GM18909 (cell line): ENCODE results near the gene PANK3.
"Not testable (repeated sequence)": the region's sequence is repeated elsewhere in the genome, so short reads cannot be mapped to it uniquely, and the experiment has no call there.

Experiments
- ATAC-seq: cut with Tn5 transposase; IDR thresholded peaks from one replicate; pipeline ENCODE4 v1.9.1; 2021; ENCODE audit warnings: mild to moderate bottlenecking; ENCODE audit not compliant: unreplicated experiment, poor library complexity

Gene PANK3

GRCh38 chr5:168562279-168562678 is 16.9 kb downstream of the PANK3 start:
- ATAC-seq = no peak

GRCh38 chr5:168557389-168557788 is 21.8 kb downstream of the PANK3 start:
- ATAC-seq = no peak

- ATAC-seq = no peak
Observed at GRCh38 chr5:168553377-168554130, 25.6 kb downstream of the PANK3 start.

- ATAC-seq = no peak
Observed at GRCh38 chr5:168552146-168552545, 27.0 kb downstream of the PANK3 start.

DNA sequence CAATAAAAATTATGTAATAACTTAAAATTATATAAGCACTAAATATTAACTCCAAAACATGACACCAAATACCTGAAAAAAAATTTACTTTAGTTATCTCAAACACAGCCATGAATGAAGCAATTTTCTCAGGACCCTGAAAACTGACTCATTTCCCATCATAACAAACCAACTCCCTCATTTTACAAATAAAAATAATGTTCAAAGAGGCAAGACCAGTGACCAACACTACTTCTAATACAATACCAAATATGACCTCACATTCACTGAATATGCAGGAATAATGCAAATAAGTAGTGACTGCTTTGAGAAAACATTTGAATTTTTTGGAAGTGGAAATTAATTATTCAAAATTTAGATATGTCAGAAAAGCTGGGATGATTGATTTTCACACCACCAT is 28.5 kb downstream of the PANK3 start:
- no peak for ATAC-seq

DNA sequence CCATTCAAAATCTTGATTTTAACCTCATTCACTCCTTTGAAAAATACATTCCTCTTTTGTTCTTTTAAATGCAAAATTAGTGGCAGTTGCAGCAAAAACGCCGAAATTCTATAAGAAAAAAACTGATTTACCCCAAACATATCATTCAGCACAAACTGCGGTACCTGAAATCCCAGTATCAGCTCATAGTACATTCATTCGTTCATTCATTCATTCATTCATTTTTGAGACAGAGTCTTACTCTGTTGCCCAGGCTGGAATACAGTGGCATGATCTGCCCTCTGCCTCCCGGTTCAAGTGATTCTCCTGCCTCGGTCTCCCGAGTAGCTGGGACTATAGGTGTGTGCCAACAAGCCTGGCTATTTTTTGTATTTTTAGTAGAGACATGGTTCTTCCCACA is 29.6 kb downstream of the PANK3 start:
- ATAC-seq = no peak

- ATAC-seq = no peak
Observed at GRCh38 chr5:168537176-168537575, 42.0 kb downstream of the PANK3 start.

DNA sequence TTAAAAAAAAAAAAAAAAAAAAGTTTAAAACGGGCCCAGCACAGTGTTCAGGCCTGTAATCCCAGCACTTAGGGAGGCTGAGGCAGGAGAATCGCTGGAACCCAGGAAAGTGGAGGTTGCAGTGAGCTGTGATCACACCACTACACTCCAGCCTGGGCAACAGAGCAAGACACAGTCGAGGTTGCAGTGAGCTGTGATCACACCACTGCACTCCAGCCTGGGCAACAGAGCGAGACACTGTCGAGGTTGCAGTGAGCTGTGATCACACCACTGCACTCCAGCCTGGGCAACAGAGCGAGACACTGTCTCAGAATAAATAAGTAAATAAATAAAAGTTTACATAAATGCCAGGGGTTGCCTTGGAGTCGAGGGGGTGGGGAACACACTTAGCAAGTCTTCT is 44.8 kb downstream of the PANK3 start:
- ATAC-seq = not testable (repeated sequence)

DNA sequence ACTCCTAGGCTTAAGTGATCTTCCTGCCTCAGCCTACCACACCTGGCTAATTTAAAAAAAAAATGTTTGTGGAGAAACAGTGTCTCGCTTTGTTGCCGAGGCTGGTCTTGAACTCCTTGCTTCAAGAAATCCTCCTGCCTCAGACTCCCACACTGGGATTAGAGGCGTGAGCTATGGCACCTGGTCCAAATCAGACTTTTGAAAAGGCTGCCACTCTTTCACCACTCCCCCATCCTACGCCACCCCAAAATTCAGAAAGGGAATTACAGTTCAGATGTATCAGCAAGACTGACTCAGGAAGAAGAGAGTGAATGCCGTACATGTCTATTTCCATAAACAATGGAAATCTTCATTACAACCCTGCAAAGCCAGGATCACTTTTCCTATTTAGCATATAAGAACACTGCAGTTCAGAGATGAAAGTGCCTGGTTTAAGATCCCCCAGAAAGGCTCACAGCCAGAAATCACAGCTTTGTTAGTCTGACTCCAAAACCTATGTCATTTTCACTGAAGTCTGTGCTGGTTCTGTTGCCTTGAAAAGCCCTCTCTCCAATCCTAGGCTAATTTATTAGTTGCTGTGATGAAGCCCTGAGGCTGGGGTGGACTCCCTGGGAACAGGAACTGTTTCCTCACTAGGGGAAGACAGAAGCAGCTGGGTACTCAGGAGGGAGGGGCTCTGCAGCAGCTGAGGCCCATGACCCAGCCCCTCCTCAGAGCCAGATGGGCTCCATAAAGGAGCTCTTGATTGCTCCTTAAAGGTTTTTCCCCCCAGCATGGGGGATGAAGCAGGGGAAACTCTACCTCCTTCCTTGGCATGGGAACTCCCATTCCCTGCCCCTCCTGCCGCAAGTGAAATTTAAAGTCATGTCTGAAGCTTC is 46.9 kb downstream of the PANK3 start:
- no peak for ATAC-seq

GRCh38 chr5:168531191-168531590 is 48.0 kb downstream of the PANK3 start:
- no peak for ATAC-seq

DNA sequence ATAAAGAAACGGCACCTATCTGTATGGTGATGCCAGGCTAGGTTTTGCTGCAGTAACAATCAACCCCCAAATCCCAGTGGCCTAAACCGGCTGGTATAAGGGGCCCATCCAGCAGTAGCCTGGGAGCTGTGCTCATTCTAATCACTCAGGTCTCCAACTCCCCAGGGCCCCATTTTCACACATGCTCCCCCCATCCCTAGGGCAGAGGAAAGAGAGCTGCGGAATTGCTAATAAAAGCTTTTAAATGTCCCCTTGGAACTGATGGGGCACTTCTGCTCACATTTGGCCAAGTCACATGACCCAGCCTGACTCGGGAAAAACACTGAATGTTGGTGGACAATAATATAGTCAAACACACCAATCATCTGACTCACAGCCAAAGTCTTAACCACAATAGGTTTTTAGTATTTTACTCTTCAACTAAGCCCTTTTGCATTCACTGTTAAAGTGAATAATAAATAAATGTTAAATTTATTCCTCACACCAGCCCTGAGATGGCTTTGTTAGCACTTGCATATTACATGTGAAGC is 48.5 kb downstream of the PANK3 start:
- ATAC-seq = no peak

- ATAC-seq = no peak
Observed at GRCh38 chr5:168529374-168530234, 49.6 kb downstream of the PANK3 start.

- ATAC-seq = no peak
Observed at GRCh38 chr5:168528521-168529373, 50.4 kb downstream of the PANK3 start, which contains the start of gene FBLL1. FBLL1 (plus strand) TSS chr5:168529305; CDS start chr5:168529505, 200 bp downstream.

GRCh38 chr5:168527756-168528295 is 51.3 kb downstream of the PANK3 start:
- ATAC-seq = no peak

DNA sequence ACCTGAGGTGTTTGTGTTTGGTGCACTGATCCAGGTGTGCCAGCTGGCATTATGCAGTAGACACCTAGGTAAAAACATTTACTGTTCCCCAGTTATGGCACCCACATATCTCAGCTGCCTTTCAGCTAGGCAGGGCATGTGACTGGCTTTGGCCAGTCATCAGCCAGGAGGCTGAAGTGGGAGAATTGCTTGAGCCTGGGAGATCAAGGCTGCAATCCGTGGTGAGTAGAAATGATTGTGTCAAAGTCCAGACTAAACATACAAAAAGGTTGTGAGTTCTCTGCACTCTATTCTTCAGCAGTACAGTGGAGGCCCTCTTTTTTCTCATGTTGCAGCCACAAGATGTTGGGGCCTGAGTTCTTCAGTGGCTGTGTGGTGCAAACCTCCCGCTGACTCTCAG is 53.3 kb downstream of the PANK3 start:
- no peak for ATAC-seq

DNA sequence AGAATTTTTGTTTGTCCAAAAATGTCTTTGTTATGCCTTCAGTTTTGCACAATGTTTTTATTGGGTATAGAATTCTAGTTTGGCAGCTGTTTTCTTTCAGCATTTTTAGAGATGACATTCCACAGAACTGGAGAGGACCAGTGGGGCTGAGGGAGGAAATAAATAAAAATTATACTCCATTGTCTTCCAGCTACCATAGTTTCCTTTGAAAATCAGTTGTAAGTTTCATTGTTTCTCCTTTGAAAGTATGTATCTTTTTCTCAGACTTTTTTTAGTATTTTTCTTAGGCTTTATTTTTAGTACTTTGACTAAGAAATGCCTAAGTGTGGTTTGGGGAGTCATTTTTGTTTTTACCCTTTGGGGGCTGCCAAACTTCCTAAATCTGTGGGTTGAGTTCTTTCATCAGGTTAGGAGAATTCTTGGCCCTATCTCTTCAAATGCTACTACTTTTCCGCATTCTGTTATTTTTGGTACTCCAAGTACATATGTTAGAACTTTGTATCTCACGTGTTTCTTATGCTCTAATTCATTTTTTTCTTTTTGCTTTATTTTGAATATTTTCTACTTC is 65.2 kb downstream of the PANK3 start:
- ATAC-seq = no peak

GRCh38 chr5:168502563-168503237 is 76.5 kb downstream of the PANK3 start:
- ATAC-seq = no peak
